ENCODE data around the gene USP33.

USP33 gene

DNA sequence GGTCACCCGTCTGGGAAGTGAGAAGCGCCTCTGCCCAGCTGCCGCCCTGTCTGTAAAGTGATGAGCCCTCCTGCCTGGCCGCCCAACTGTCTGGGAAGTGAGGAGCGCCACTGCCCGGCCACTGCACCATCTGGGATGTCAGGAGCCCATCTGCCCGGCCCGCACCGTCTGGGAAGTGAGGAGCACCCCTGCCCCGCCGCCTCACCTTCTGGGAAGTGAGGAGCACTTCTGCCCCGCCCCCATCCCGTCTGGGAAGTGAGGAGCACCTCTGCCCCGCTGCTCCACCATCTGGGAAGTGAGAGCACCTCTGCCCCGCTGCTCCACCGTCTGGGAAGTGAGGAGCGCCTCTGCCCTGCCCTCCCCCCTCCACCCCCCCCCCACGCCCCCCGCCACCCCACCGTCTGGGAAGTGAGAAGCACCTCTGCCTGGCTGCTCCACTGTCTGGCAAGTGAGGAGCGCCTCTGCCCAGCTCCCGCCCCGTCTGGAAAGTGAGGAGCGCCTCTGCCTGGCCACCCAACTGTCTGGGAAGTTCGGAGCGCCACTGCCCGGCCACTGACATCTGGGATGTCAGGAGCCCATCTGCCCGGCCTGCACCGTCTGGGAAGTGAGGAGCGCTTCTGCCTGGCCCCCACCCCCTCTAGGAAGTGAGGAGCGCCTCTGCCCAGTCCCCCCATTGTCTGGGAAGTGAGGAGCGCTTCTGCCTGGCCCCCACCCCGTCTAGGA, 72.7 kb downstream of the USP33 start:
- H2BK12ac ChIP-seq (ENCODE audit: low read length in 2 of 2): no peak overlapping the region
- no peak overlapping the region for H2BK120ac ChIP-seq (ENCODE audit: low read depth, low read length)
- H3K9me3 ChIP-seq (ENCODE audit: control insufficient read depth, low read length): no peaks in the 10 kb centered on the region
- no peak overlapping the region for H3K4me2 ChIP-seq (ENCODE audit: low read length, poor library complexity, severe bottlenecking)
- peaks cover 5% of the 10 kb centered on the region for H3K4me1 ChIP-seq (ENCODE audit: control insufficient read depth, insufficient read depth, low read depth, low read length)
- H3K36me3 ChIP-seq (ENCODE audit: control insufficient read depth in 1 of 2, insufficient read depth in 2 of 2, low read depth in 1 of 2, low read length in 2 of 2): peaks cover 8 to 10% of the 10 kb centered on the region in 2 experiments
- no peaks in the 10 kb centered on the region for H3K27me3 ChIP-seq (ENCODE audit: control insufficient read depth in 1 of 2, insufficient read depth in 1 of 2, low read length in 2 of 2)
- no peak overlapping the region for H2AFZ ChIP-seq (ENCODE audit: low read depth, low read length)
- no peak overlapping the region for H3K4ac ChIP-seq (ENCODE audit: low read depth in 1 of 2, low read length in 2 of 2)
- H2BK15ac ChIP-seq (ENCODE audit: low read depth, poor library complexity, severe bottlenecking): no peak overlapping the region
- no peak overlapping the region for H3K23ac ChIP-seq (ENCODE audit: low read length in 2 of 2)
- WGBS: 85% methylated on average over 23 of the region's 33 CpGs
- no peak overlapping the region for H3K27ac ChIP-seq (ENCODE audit: low read length, poor library complexity, severe bottlenecking)
- no peak overlapping the region for H3K4me3 ChIP-seq (ENCODE audit: insufficient read depth in 1 of 2, low read depth in 1 of 2, low read length in 2 of 2)
- H2BK5ac ChIP-seq (ENCODE audit: low read depth, low read length, poor library complexity, severe bottlenecking): no peak overlapping the region
- no peak overlapping the region for H3K14ac ChIP-seq (ENCODE audit: low read length in 2 of 2)
- peaks cover 2% of the 10 kb centered on the region for H3K79me1 ChIP-seq (replicated peaks; ENCODE audit: low read length, poor library complexity, severe bottlenecking)
- H2AK5ac ChIP-seq (ENCODE audit: low read length, severe bottlenecking): no peak overlapping the region
- no peak overlapping the region for H4K91ac ChIP-seq (ENCODE audit: low read length)
- H3K18ac ChIP-seq (ENCODE audit: low read depth in 1 of 2, low read length in 2 of 2): no peak overlapping the region
- no peak overlapping the region for H3K9ac ChIP-seq (ENCODE audit: low read length)
- no peak for DNase-seq
- H4K8ac ChIP-seq (ENCODE audit: low read length): peak overlapping the region; percentile 55

GRCh38 chr1:77683160-77684148, 76.2 kb downstream of the USP33 start:
- peak overlapping the region; percentile 86 to 100 for H3K14ac ChIP-seq (ENCODE audit: low read length in 2 of 2)
- H3K23ac ChIP-seq (ENCODE audit: low read length in 2 of 2): peak overlapping the region in 1 of 2 experiments; percentile 98
- H2BK15ac ChIP-seq (ENCODE audit: low read depth, poor library complexity, severe bottlenecking): peak overlapping the region; percentile 99
- H3K27ac ChIP-seq (ENCODE audit: low read length, poor library complexity, severe bottlenecking): peak overlapping the region; percentile 98
- H3K4me2 ChIP-seq (ENCODE audit: low read length, poor library complexity, severe bottlenecking): peak overlapping the region; percentile 82
- peak overlapping the region; percentile 100 for H4K8ac ChIP-seq (ENCODE audit: low read length)
- H2BK5ac ChIP-seq (ENCODE audit: low read depth, low read length, poor library complexity, severe bottlenecking): peak overlapping the region; percentile 100
- peak overlapping the region; percentile 100 for H2BK120ac ChIP-seq (ENCODE audit: low read depth, low read length)
- H2BK12ac ChIP-seq (ENCODE audit: low read length in 2 of 2): peak overlapping the region; percentile 28 to 83
- no peaks in the 10 kb centered on the region for H3K27me3 ChIP-seq (ENCODE audit: control insufficient read depth in 1 of 2, insufficient read depth in 1 of 2, low read length in 2 of 2)
- 1% methylated on average over 71 of the region's 72 CpGs for WGBS
- H3K4me3 ChIP-seq (ENCODE audit: insufficient read depth in 1 of 2, low read depth in 1 of 2, low read length in 2 of 2): peak overlapping the region; percentile 85
- DNase-seq: peak; percentile 92
- H4K91ac ChIP-seq (ENCODE audit: low read length): peak overlapping the region; percentile 99
- H2AK5ac ChIP-seq (ENCODE audit: low read length, severe bottlenecking): no peak overlapping the region
- peaks cover 2% of the 10 kb centered on the region for H3K79me1 ChIP-seq (replicated peaks; ENCODE audit: low read length, poor library complexity, severe bottlenecking)
- H3K9ac ChIP-seq (ENCODE audit: low read length): peak overlapping the region; percentile 95
- peaks cover 8% of the 10 kb centered on the region for H3K4me1 ChIP-seq (ENCODE audit: control insufficient read depth, insufficient read depth, low read depth, low read length)
- peaks cover 0 to 8% of the 10 kb centered on the region in 2 experiments for H3K36me3 ChIP-seq (ENCODE audit: control insufficient read depth in 1 of 2, insufficient read depth in 2 of 2, low read depth in 1 of 2, low read length in 2 of 2)
- H2AFZ ChIP-seq (ENCODE audit: low read depth, low read length): peak overlapping the region; percentile 95
- H3K4ac ChIP-seq (ENCODE audit: low read depth in 1 of 2, low read length in 2 of 2): peak overlapping the region; percentile 98 to 100
- H3K9me3 ChIP-seq (ENCODE audit: control insufficient read depth, low read length): no peaks in the 10 kb centered on the region
- peak overlapping the region; percentile 97 to 100 for H3K18ac ChIP-seq (ENCODE audit: low read depth in 1 of 2, low read length in 2 of 2)

GRCh38 chr1:77682460-77683159, 77.0 kb downstream of the USP33 start, which contains the start of gene ZZZ3:
Gene ZZZ3 (minus strand): TSS chr1:77682658. CDS start chr1:77633354, 49,304 bp downstream.
- peak; percentile 97 for DNase-seq
- Histone ChIP-seq H3K27me3 (ENCODE audit: control insufficient read depth in 1 of 2, insufficient read depth in 1 of 2, low read length in 2 of 2) (no peaks in the 10 kb centered on the region), H2AFZ (ENCODE audit: low read depth, low read length) (peak within 1 kb of the TSS; percentile 95), H3K4ac (ENCODE audit: low read depth in 1 of 2, low read length in 2 of 2) (peak within 1 kb of the TSS; percentile 98 to 100), H3K36me3 (ENCODE audit: control insufficient read depth in 1 of 2, insufficient read depth in 2 of 2, low read depth in 1 of 2, low read length in 2 of 2) (peaks cover 0 to 8% of the 10 kb centered on the region in 2 experiments), H3K79me1 (replicated peaks; ENCODE audit: low read length, poor library complexity, severe bottlenecking) (peaks cover 2% of the 10 kb centered on the region), H3K9me3 (ENCODE audit: control insufficient read depth, low read length) (no peaks in the 10 kb centered on the region), H3K4me3 (ENCODE audit: insufficient read depth in 1 of 2, low read depth in 1 of 2, low read length in 2 of 2) (peak within 1 kb of the TSS; percentile 85), H2BK15ac (ENCODE audit: low read depth, poor library complexity, severe bottlenecking) (peak within 1 kb of the TSS; percentile 99), H2BK5ac (ENCODE audit: low read depth, low read length, poor library complexity, severe bottlenecking) (peak within 1 kb of the TSS; percentile 100), H3K4me2 (ENCODE audit: low read length, poor library complexity, severe bottlenecking) (peak within 1 kb of the TSS; percentile 82), H4K8ac (ENCODE audit: low read length) (peak within 1 kb of the TSS; percentile 100), H2AK5ac (ENCODE audit: low read length, severe bottlenecking) (peak within 1 kb of the TSS; percentile 14), H2BK12ac (ENCODE audit: low read length in 2 of 2) (peak within 1 kb of the TSS; percentile 28 to 83), H3K9ac (ENCODE audit: low read length) (peak within 1 kb of the TSS; percentile 95), H3K23ac (ENCODE audit: low read length in 2 of 2) (peak within 1 kb of the TSS in 1 of 2 experiments; percentile 98), H4K91ac (ENCODE audit: low read length) (peak within 1 kb of the TSS; percentile 99), H3K4me1 (ENCODE audit: control insufficient read depth, insufficient read depth, low read depth, low read length) (peaks cover 8% of the 10 kb centered on the region), H3K18ac (ENCODE audit: low read depth in 1 of 2, low read length in 2 of 2) (peak within 1 kb of the TSS; percentile 97 to 100), H3K27ac (ENCODE audit: low read length, poor library complexity, severe bottlenecking) (peak within 1 kb of the TSS; percentile 98), H2BK120ac (ENCODE audit: low read depth, low read length) (peak within 1 kb of the TSS; percentile 100), H3K14ac (ENCODE audit: low read length in 2 of 2) (peak within 1 kb of the TSS; percentile 86 to 100)
- WGBS: under 1% methylated on average over 52 of the region's 56 CpGs

Measured in mesenchymal stem cell (in vitro differentiated cells and primary cell).